ENCODE measurements around the gene NR3C2. TPM values are rescaled to one million over a fixed set of nuclear protein-coding genes. Genes with fewer than 3 reads are reported as not detected.
A peak's percentile ranks its signal among the peaks of the same experiment; 100 is the strongest.

The NR3C2 gene
- total RNA-seq, 2 donors from 2014 or later: 10.0 to 11.2 TPM

DNA sequence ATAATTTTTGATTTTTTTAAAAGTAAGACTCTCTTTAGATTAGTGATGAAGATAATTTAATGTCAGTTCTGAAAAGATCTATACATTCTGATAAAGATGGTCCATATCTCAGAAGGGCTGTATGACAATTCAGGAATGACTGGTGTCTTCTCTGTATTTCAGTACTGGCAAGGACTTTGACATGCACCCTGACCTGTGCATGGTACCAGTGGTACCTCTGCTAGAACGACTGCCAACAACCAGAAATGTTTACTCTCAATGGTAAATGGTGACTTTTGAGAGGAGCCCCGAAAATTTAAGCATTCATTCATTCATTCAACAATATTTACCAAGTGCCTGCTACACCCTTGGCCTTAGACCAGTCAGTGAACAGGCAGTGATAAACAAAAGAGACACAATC is 4.8 kb downstream of the NR3C2 start:
- no peak for DNase-seq (ENCODE audit: low spot score)
- intact Hi-C loops (cut with DNase I): no loop called here

GRCh38 chr4:148436512-148436911 is 5.7 kb downstream of the NR3C2 start:
- no peak for DNase-seq (ENCODE audit: low spot score)
- intact Hi-C loops (cut with DNase I): no loop called here

DNA sequence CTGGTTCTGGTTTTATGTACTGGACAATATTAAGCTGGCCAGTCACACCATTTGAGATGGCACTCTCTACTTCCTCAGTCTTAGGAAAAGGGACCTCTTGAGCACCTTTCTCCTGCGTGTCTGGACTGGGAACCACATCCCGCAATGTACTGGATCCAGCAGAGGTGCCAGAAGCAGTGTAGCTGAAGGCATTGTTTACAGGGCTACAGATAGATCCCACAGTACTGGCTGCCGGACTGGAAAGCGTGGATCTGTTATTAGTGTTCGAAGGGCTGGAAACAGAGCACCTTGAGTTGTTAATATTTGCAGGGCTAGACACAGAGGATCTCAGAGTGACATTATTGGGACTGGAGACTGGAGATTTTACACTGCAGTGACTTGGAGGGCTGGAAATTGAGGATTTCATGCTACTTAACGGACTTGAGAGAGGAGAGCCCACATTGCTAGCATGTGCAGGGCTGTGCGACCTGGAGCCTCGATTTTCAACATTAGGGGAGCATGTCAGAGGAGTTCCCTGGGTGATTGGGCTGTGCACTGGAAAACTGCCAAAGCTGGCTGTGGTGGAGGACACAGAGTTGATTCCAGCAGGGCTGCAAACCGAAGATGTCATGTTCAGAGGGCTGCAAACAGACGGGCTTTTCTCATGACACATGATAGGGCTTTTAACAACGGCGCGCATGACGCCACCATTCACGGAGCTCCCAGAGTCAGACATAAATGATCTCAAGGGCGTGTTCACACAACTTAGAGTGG is 6.4 kb downstream of the NR3C2 start:
- DNase-seq (ENCODE audit: low spot score): no peak
- intact Hi-C loops (cut with DNase I): no loop called here

DNA sequence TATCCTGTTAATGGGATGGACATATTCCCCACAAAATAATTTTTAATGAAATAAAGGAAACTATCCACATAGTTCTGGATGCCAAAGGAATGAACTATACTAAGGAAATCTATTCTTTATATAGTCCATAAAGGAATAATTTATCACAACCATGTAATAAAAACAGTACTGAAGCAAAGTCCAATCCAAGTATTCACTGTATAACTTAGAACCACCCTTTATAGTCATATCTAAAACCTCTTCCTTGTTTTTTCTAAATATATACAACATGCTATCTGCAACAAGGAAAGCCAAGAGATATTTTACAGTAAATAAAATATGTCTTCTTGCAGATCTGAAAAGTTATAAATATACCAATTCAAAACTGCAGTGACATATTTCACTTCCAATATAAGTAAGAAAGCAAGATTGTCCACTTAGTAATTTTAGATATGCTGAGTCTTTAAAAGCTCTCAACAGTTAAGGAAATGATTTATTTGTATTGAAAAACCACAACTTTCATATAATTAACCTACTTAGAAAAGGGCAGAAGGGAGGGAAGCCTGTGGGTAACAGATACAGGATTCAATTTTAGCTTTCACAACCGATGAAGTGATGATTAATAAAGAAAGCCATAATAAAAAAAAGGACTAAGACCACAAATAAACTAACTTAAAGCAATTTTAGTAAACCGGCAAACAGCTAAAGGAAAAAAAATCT is 8.0 kb downstream of the NR3C2 start:
- intact Hi-C loops (cut with DNase I): no loop called here
- no peak for DNase-seq (ENCODE audit: low spot score)

GRCh38 chr4:148431401-148431800 is 10.8 kb downstream of the NR3C2 start:
- intact Hi-C loops (cut with DNase I): no loop called here
- DNase-seq (ENCODE audit: low spot score): no peak

DNA sequence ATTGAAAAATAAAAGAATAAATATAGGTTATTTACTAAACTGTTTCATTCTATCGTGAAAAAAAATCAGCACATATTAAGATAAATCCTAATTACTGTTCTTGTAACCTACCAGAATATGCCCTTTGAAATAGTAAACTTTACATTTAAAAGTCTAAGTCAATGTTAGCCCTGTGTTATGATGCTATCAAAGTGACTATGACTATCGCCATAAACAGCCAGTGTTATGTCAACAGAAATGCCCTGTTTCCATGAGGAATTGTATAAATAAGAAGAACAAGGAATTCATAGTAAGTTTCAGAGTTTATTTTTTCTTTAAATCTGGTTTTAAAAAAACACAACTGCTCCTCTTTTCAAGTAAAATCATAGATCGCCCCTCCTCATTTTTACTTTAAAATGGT is 11.4 kb downstream of the NR3C2 start:
- DNase-seq (ENCODE audit: low spot score): no peak
- intact Hi-C loops (cut with DNase I): no loop called here

DNA sequence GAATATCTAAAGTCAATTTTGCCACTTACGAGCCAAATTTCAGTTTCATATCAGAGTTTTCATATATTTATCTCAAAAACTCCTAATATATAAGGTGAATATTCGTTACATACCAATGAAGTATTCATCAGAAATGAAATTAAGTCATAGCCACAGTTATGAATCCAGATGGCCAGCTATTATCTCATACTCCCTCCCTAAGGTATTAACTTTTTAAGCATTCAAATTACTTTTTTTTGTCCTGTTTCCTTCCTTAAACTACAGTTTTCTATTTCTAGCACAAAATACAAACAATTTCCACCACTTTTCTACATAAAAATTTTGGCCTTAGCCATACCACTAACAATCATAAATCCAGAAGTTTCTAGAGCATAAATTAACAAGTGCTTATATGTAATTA is 13.0 kb downstream of the NR3C2 start:
- intact Hi-C loops (cut with DNase I): no loop called here
- DNase-seq (ENCODE audit: low spot score): no peak

- intact Hi-C loops (cut with DNase I): no loop called here
- no peak for DNase-seq (ENCODE audit: low spot score)
Measured at GRCh38 chr4:148426643-148427042, 15.6 kb downstream of the NR3C2 start.

DNA sequence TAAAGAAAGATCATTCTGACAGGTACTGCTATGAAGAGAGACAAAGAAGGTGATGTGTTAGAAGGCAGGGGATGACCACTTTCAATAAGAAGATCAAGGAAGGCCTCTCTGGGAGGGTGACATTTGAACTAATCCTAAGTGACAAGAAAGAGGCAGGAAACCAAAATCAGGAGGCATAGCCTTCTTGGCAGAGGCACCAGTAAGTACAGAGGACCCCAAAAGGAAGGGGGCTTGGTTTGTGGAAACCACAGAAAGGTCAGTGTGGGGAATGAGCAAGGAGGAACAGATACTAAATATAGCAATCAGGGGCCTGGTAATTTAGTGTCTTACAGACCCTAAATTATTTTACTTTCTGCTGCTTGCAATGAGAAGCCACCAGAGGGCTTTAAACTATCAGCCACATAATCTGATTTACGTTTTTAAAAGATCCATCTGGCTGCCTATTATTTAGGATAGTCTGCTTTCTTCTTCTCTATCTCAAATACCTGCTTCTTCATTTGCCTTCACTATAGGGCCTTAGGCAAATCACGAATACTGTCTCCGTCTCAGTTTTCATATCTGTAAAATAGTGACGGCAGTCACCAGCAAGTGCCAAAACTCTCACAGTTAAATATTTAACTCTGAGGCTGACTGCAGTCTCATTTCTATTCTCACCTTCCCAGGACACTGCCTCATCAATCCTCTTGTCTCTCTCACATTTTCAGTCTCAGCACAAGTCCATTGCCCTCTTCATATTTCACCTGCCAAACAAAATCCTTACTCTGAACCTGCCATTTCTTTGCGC is 16.7 kb downstream of the NR3C2 start:
- intact Hi-C loops (cut with DNase I): no loop called here
- no peak for DNase-seq (ENCODE audit: low spot score)

DNA sequence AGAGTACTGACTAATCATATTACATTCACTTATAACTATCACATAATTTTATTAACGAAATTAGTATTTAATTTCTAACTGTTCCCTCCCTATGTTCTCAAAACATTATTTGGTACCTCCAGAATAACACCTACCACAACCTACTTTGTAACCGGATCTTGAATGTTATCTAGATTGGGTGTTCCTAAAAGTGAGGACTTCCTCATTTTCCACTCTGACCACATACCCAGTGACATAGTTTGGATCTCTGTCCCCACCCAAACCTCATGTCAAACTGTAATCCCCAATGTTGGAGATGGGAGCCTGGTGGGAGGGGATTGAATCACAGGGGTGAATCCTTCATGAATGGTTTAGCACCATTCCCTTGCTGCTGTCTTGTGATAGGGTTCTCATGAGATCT is 21.8 kb downstream of the NR3C2 start:
- intact Hi-C loops (cut with DNase I): loop anchor here in 1 of 2 donors (5.0 kb wide), 1 partner anchor 1697 kb away; no protein-coding TSS in a partner anchor
- no peak for DNase-seq (ENCODE audit: low spot score)

DNA sequence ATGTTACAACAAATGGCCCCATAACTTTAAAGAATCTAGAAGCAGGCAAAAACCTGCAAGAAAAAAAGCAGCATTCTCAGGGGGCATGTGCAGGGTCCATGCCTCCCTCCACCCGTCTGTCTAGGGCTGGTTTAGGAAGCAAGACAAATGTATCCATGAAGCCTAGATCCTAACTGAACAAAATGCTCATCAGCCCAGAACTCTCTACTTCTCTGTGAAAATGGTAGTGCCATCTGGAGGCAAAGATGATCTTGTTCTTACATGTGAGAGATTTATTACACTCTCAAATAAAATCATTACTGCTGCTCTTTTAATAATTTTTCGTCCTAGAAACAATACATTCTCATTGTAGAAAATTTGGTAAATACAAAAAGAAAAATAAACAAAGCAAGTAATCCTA is 26.7 kb downstream of the NR3C2 start:
- DNase-seq (ENCODE audit: low spot score): no peak
- intact Hi-C loops (cut with DNase I): no loop called here

- intact Hi-C loops (cut with DNase I): no loop called here
- no peak for DNase-seq (ENCODE audit: low spot score)
Measured at GRCh38 chr4:148412460-148412994, 29.7 kb downstream of the NR3C2 start.

GRCh38 chr4:148405161-148405893 is 36.9 kb downstream of the NR3C2 start:
- DNase-seq (ENCODE audit: low spot score): peak; percentile 35
- intact Hi-C loops (cut with DNase I): no loop called here

GRCh38 chr4:148398988-148399387 is 43.2 kb downstream of the NR3C2 start:
- DNase-seq (ENCODE audit: low spot score): no peak
- intact Hi-C loops (cut with DNase I): no loop called here

- intact Hi-C loops (cut with DNase I): no loop called here
- no peak for DNase-seq (ENCODE audit: low spot score)
Measured at GRCh38 chr4:148397771-148398170, 44.4 kb downstream of the NR3C2 start.

DNA sequence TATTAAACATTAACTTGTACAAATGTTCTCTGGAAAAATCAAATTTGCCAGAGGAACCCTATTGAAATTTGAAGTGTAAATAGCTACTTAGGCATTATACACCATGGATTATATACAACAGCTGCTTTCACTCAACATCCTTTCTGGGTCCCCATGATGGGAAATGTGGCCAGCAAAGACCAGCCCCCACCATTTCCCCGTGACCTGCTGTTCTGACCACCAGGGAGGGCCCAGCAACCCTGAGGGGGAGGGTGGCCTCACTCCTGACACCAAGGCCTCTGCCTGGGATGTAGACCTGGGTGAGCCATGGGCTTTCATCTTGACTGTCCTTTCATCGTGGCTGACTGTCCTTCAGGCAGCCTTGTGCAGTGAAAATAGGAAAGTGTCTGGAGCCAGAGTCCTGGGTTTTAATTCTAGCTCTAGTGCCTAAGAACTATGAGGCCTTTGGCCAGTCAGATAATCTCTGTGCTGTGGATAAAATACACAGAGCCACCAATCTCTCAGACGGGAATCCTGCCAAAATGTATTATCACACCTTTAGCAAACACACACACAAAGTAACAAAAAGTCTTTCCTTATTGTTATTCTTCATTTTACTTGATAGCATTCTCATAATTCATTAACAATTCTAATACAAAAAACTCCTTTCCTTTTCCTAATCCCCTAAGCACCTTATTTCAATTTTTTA is 45.1 kb downstream of the NR3C2 start:
- no peak for DNase-seq (ENCODE audit: low spot score)
- intact Hi-C loops (cut with DNase I): no loop called here

DNA sequence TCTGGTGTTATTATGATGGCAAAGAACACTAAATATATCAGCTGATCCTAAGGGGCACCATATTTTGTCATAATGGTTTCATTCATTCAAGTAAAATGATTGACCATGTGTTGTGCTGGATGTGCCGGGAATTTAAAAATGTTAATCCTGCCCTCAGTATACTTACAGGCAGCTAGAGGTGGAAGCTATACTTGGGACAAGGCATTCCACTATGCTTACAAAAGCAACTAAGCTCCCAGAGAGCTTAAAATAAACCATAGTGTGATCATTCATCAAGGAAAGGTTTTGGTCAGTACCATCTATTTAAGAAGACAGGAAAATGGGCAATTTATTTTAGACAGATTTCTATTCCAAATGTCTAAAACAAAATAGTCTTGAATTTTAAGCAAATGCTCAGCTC is 46.4 kb downstream of the NR3C2 start:
- no peak for DNase-seq (ENCODE audit: low spot score)
- intact Hi-C loops (cut with DNase I): no loop called here

- no peak for DNase-seq (ENCODE audit: low spot score)
- intact Hi-C loops (cut with DNase I): no loop called here
Measured at GRCh38 chr4:148391056-148391455, 51.2 kb downstream of the NR3C2 start.

- intact Hi-C loops (cut with DNase I): no loop called here
Measured at GRCh38 chr4:148390311-148390710, 51.9 kb downstream of the NR3C2 start.

More at GRCh38 chr4:148390311-148390710, 51.9 kb downstream of the NR3C2 start:
- no peak for DNase-seq (ENCODE audit: low spot score)
